ENCODE measurements around the gene FAM72D. TPM values are rescaled to one million over a fixed set of nuclear protein-coding genes. Genes with fewer than 3 reads are reported as not detected.
"Not testable (repeated sequence)": the region's sequence is repeated elsewhere in the genome, so short reads cannot be mapped to it uniquely, and the experiment has no call there.

The FAM72D gene
- total RNA-seq (under 1 TPM; 0.41 to 0.84 TPM), polyA plus RNA-seq (ENCODE audit: insufficient read length in 6 of 6) (1 to 10 TPM; 2.2 to 3.7 (median 2.8) TPM)
- long read RNA-seq, donor 1, partial matches to known transcripts: 0 of 3 reads
- long read RNA-seq, donor 1, other reads (novel, unspliced or antisense): 0 of 3 reads
- long read RNA-seq, donor 2: 0 reads
- long read RNA-seq, donor 3, partial matches to known transcripts: 0 of 1 reads
- long read RNA-seq, donor 3, other reads (novel, unspliced or antisense): 0 of 1 reads
- long read RNA-seq, donor 4: 0 reads
- long read RNA-seq, donor 5: 0 reads
- long read RNA-seq, donor 6, partial matches to known transcripts: 0 of 1 reads
- long read RNA-seq, donor 6, other reads (novel, unspliced or antisense): 0 of 1 reads
- long read RNA-seq, donor 7, partial matches to known transcripts: 0 of 4 reads
- long read RNA-seq, donor 7, other reads (novel, unspliced or antisense): 0 of 4 reads
- long read RNA-seq, donor 8: 0 reads
- long read RNA-seq, donor 9: 0 reads
- long read RNA-seq, donor 10: 0 reads
- long read RNA-seq, donor 11: 0 reads
- long read RNA-seq, donor 12, partial matches to known transcripts: 0 of 2 reads
- long read RNA-seq, donor 12, other reads (novel, unspliced or antisense): 0 of 2 reads

- H3K36me3 ChIP-seq; intact Hi-C loops (cut with DNase I); DNase-seq; H3K4me1 ChIP-seq; H3K9me3 ChIP-seq; H3K27me3 ChIP-seq: not testable (repeated sequence)
- ATAC-seq: peak; percentile 84
- Histone ChIP-seq H3K4me3 (peak within 1 kb of the TSS; percentile 31 to 43), H3K27ac (peak within 1 kb of the TSS; percentile 65 to 66)
Observed at GRCh38 chr1:145095284-145096057, at the start of gene FAM72D, which contains the start of gene SRGAP2B. Gene FAM72D (plus strand): TSS chr1:145095974. CDS start chr1:145096848, 874 bp downstream. Gene SRGAP2B (minus strand): TSS chr1:145095328. CDS start chr1:145092901, 2,427 bp downstream.

GRCh38 chr1:145047553-145047952 is 48.2 kb upstream of the FAM72D start:
- H3K27me3 ChIP-seq; intact Hi-C loops (cut with DNase I); H3K9me3 ChIP-seq; DNase-seq; ATAC-seq; H3K27ac ChIP-seq; H3K4me1 ChIP-seq; H3K36me3 ChIP-seq; H3K4me3 ChIP-seq: not testable (repeated sequence)

GRCh38 chr1:145048181-145048856 is 47.5 kb upstream of the FAM72D start:
- ATAC-seq; H3K4me1 ChIP-seq; H3K27ac ChIP-seq; H3K9me3 ChIP-seq; intact Hi-C loops (cut with DNase I); H3K27me3 ChIP-seq; DNase-seq; H3K4me3 ChIP-seq; H3K36me3 ChIP-seq: not testable (repeated sequence)

GRCh38 chr1:145052019-145052776 is 43.6 kb upstream of the FAM72D start:
- H3K36me3 ChIP-seq; H3K9me3 ChIP-seq; H3K4me1 ChIP-seq; H3K4me3 ChIP-seq; DNase-seq; H3K27ac ChIP-seq; intact Hi-C loops (cut with DNase I); H3K27me3 ChIP-seq; ATAC-seq: not testable (repeated sequence)

- H3K4me3 ChIP-seq; H3K36me3 ChIP-seq; H3K27me3 ChIP-seq; H3K4me1 ChIP-seq; DNase-seq; H3K9me3 ChIP-seq; ATAC-seq; H3K27ac ChIP-seq; intact Hi-C loops (cut with DNase I): not testable (repeated sequence)
Observed at GRCh38 chr1:145053428-145053827, 42.3 kb upstream of the FAM72D start.

- H3K27ac ChIP-seq; H3K4me3 ChIP-seq; intact Hi-C loops (cut with DNase I); DNase-seq; H3K27me3 ChIP-seq; H3K36me3 ChIP-seq; H3K4me1 ChIP-seq; H3K9me3 ChIP-seq: not testable (repeated sequence)
- peak; percentile 93 for ATAC-seq
Observed at GRCh38 chr1:145055217-145055760, 40.5 kb upstream of the FAM72D start.

GRCh38 chr1:145058184-145058583 is 37.6 kb upstream of the FAM72D start:
- H3K9me3 ChIP-seq; ATAC-seq; DNase-seq; H3K27me3 ChIP-seq; H3K27ac ChIP-seq; intact Hi-C loops (cut with DNase I); H3K36me3 ChIP-seq; H3K4me3 ChIP-seq; H3K4me1 ChIP-seq: not testable (repeated sequence)

GRCh38 chr1:145063285-145063684 is 32.5 kb upstream of the FAM72D start:
- H3K27ac ChIP-seq; H3K36me3 ChIP-seq; H3K4me1 ChIP-seq; ATAC-seq; H3K27me3 ChIP-seq; DNase-seq; H3K4me3 ChIP-seq; intact Hi-C loops (cut with DNase I); H3K9me3 ChIP-seq: not testable (repeated sequence)

- H3K4me1 ChIP-seq; H3K4me3 ChIP-seq; DNase-seq; H3K27me3 ChIP-seq; H3K36me3 ChIP-seq; H3K9me3 ChIP-seq; ATAC-seq; intact Hi-C loops (cut with DNase I); H3K27ac ChIP-seq: not testable (repeated sequence)
Observed at GRCh38 chr1:145063941-145064648, 31.7 kb upstream of the FAM72D start.

- peak; percentile 73 for ATAC-seq
Observed at GRCh38 chr1:145065194-145065826, 30.5 kb upstream of the FAM72D start.

GRCh38 chr1:145066486-145066885 is 29.3 kb upstream of the FAM72D start:
- H3K4me1 ChIP-seq; H3K9me3 ChIP-seq; intact Hi-C loops (cut with DNase I); H3K4me3 ChIP-seq; DNase-seq; H3K27ac ChIP-seq; H3K36me3 ChIP-seq; H3K27me3 ChIP-seq: not testable (repeated sequence)
- ATAC-seq: peak; percentile 85

More at GRCh38 chr1:145065194-145065826, 30.5 kb upstream of the FAM72D start:
- H3K27ac ChIP-seq; H3K36me3 ChIP-seq; intact Hi-C loops (cut with DNase I); DNase-seq; H3K4me1 ChIP-seq; H3K4me3 ChIP-seq; H3K9me3 ChIP-seq; H3K27me3 ChIP-seq: not testable (repeated sequence)
